K562 (cell line): Measurements from ENCODE around the gene HOXC11. TPM values are rescaled to one million over a fixed set of nuclear protein-coding genes. Genes with fewer than 3 reads are reported as not detected.

Source experiments
- E2F1 ChIP-seq: sonication (generic); formaldehyde crosslinking; IDR thresholded peaks from 2 replicates; pipeline ENCODE4 v1.8.1; 2023; ENCODE audit warnings: mild to moderate bottlenecking, missing genetic modification reagents, moderate library complexity
- E2F6 ChIP-seq, 2 experiments: IDR thresholded peaks; 2 replicates each; pipeline ENCODE4 v1.6.1; 2011; ENCODE audit warnings: borderline replicate concordance in 1 of 2, control low read depth in 1 of 2, low read depth in 1 of 2, low read length in 1 of 2, mild to moderate bottlenecking in 1 of 2, mixed read lengths in 1 of 2, moderate library complexity in 1 of 2; ENCODE audit not compliant: insufficient read depth in 1 of 2, insufficient read length in 1 of 2, poor library complexity in 1 of 2, severe bottlenecking in 1 of 2; ENCODE audit errors: extremely low read depth in 1 of 2
- FIP1L1 ChIP-seq: fragments of 200-400 bp; formaldehyde crosslinking; IDR thresholded peaks from 2 replicates; pipeline ENCODE4 v1.6.1; 2018; ENCODE audit warnings: mild to moderate bottlenecking, low read depth, low read length; ENCODE audit not compliant: poor library complexity, severe bottlenecking
- HDAC1 ChIP-seq, 2 experiments: fragments of 450-650 bp; IDR thresholded peaks; 2 replicates each; pipeline ENCODE4 v1.6.1; 2016 to 2017; ENCODE audit warnings: inconsistent platforms in 1 of 2, mild to moderate bottlenecking in 1 of 2, moderate library complexity in 1 of 2
- MECOM ChIP-seq: fragments of 250-450 bp; sonication (Bioruptor Pico); IDR thresholded peaks from 2 replicates; pipeline ENCODE4 v1.8.0; 2022; ENCODE audit warnings: inconsistent platforms
- NR2C2 ChIP-seq, 2 experiments: fragments of 200-800 bp in 1 of 2; sonication (Bioruptor generic) in 1 of 2; sonication (generic) in 1 of 2; formaldehyde crosslinking in 1 of 2; IDR thresholded peaks; 2 replicates each; pipeline versions ENCODE4 v1.6.1 to v1.8.0; 2016 to 2022; ENCODE audit warnings: mild to moderate bottlenecking in 1 of 2, missing compliant biosample characterization in 1 of 2, missing genetic modification characterization in 1 of 2, missing genetic modification reagents in 1 of 2
- NR4A1 ChIP-seq, 2 experiments: fragments of 250-450 bp in 1 of 2; fragments of 450-650 bp in 1 of 2; sonication (Bioruptor Pico) in 1 of 2; IDR thresholded peaks; 2 replicates each; pipeline versions ENCODE4 v1.4.0 to v1.6.1; 2016 to 2020; ENCODE audit warnings: mild to moderate bottlenecking in 2 of 2, missing compliant biosample characterization in 1 of 2, missing genetic modification characterization in 1 of 2, moderate library complexity in 1 of 2
- RERE ChIP-seq: sonication (generic); formaldehyde crosslinking; IDR thresholded peaks from 2 replicates; pipeline ENCODE4 v1.8.0; 2023; ENCODE audit warnings: missing genetic modification reagents, mild to moderate bottlenecking, borderline replicate concordance
- SMAD2 ChIP-seq: fragments of 150-350 bp; IDR thresholded peaks from 2 replicates; pipeline ENCODE4 v1.6.1; 2014; ENCODE audit warnings: low read depth, mild to moderate bottlenecking, low read length
- SMARCB1 ChIP-seq: IDR thresholded peaks from 2 replicates; pipeline ENCODE4 v1.6.1; 2011; ENCODE audit warnings: improper control_type of control experiment, low read depth; ENCODE audit not compliant: insufficient read length
- TAF7 ChIP-seq: fragments of 450-650 bp; IDR thresholded peaks from 2 replicates; pipeline ENCODE4 v1.6.1; 2016; ENCODE audit warnings: missing genetic modification characterization, missing compliant biosample characterization
- ZFPM2 ChIP-seq: fragments of 250-450 bp; sonication (Bioruptor Pico); IDR thresholded peaks from 2 replicates; pipeline ENCODE4 v1.5.1; 2022; ENCODE audit warnings: mild to moderate bottlenecking
- ZNF398 ChIP-seq: fragments of 250-450 bp; sonication (Bioruptor Pico); IDR thresholded peaks from 2 replicates; pipeline ENCODE4 v1.8.0; 2021; ENCODE audit warnings: moderate library complexity, mild to moderate bottlenecking, inconsistent platforms
- ZNF431 ChIP-seq: sonication (generic); formaldehyde crosslinking; IDR thresholded peaks from 2 replicates; pipeline ENCODE4 v1.8.0; 2022; ENCODE audit warnings: mild to moderate bottlenecking, missing genetic modification reagents
- polyA plus RNA-seq, 8 experiments: library from polyadenylated mRNA; depleted of rRNA in 4 of 8; stranded (reverse) in 5 of 8; unstranded in 3 of 8; fragments of >200 nt; fragmentation: Nextera tagmentation in 2 of 8; fragmentation: Illumina TruSeq in 1 of 8; extraction: Ambion mirVana in 2 of 8; extraction: Trizol in 1 of 8; gene quantifications; 2 replicates each; pipeline versions ENCODE4 v1.2.1 to v1.2.3, GENCODE V29; 2011 to 2014; ENCODE audit warnings: inconsistent platforms in 1 of 8, missing spikeins in 1 of 8
- total RNA-seq, 7 experiments: library from RNA; depleted of rRNA in 6 of 7; stranded (reverse); fragments of >200 nt in 6 of 7; fragmentation: Illumina TruSeq in 2 of 7; extraction: Trizol in 2 of 7; gene quantifications; 2 replicates each; pipeline versions ENCODE4 v1.2.1 to v1.2.3, GENCODE V29; 2011 to 2021; ENCODE audit warnings: low replicate concordance in 1 of 7

The HOXC11 gene
- total and polyA plus RNA-seq, 9 of the 15 experiments (the other 6 are each of a cell fraction or from before 2014, with no cell fraction given): not detected

GRCh38 chr12:54000116-54001114 lies 27.5 kb downstream of the HOXC11 start, which contains the start of gene HOXC9 (continued):
- TF ChIP-seq TAF7 (tag): peak; percentile 52; the same call in 1 of the 2 replicates
- no peak for TF ChIP-seq ZFPM2 (CRISPR knock-in tag)
- TF ChIP-seq NR2C2 (CRISPR knock-in tag; IDR thresholded peaks at IDR 0.05): peak; percentile 51; the same call in 1 of the 2 replicates
- 0 out of 2 replicates have a peak, but pooled peaks have one; percentile 37 for TF ChIP-seq NR2C2 (tag; IDR thresholded peaks at IDR 0.05)
- no peak for TF ChIP-seq SMAD2
- peak; percentile 82 for TF ChIP-seq E2F1 (CRISPR knock-in tag)
- no peak for TF ChIP-seq ZNF398 (CRISPR knock-in tag)
- 0 out of 2 replicates have a peak, but pooled peaks have one; percentile 80 for TF ChIP-seq RERE
- no peak for TF ChIP-seq SMARCB1
- no peak for TF ChIP-seq MECOM
- TF ChIP-seq HDAC1 (IDR thresholded peaks at IDR 0.05): peak in 1 of 2 experiments; percentile 39; a peak in 1 of 4 replicates
- TF ChIP-seq NR4A1 (CRISPR knock-in tag; IDR thresholded peaks at IDR 0.05): peak; percentile 71; the same call in 1 of the 2 replicates
- 0 out of 2 replicates have a peak, but pooled peaks have one; percentile 23 for TF ChIP-seq NR4A1 (tag; IDR thresholded peaks at IDR 0.05)
- peak; percentile 66; the same call in 1 of the 2 replicates for TF ChIP-seq ZNF431 (CRISPR knock-in tag)
- peak; percentile 61 to 70 for TF ChIP-seq E2F6 (IDR thresholded peaks at IDR 0.05; ENCODE audit: borderline replicate concordance in 1 of 2, extremely low read depth in 1 of 2, insufficient read depth in 1 of 2, insufficient read length in 1 of 2, low read depth in 1 of 2, low read length in 1 of 2, poor library complexity in 1 of 2, severe bottlenecking in 1 of 2)
- peak; percentile 32 for TF ChIP-seq FIP1L1
